Calu3 (cell line): ENCODE measurements around the gene RIMBP3C. TPM values are rescaled to one million over a fixed set of nuclear protein-coding genes. Genes with fewer than 3 reads are reported as not detected.
"Not testable (repeated sequence)": the region's sequence is repeated elsewhere in the genome, so short reads cannot be mapped to it uniquely, and the experiment has no call there.

ENCODE experiments used
- BruUV-seq: library from RNA; stranded (reverse); fragments of 400-500 nt; replicated peaks from 2 replicates; lab custom pipeline; 2021; lab: Mats Ljungman, UMichigan
- CTCF ChIA-PET: fragments of 300-600 bp; sonication (Branson Sonifier 250); formaldehyde crosslinking; loops from one replicate; lab custom pipeline; 2022; ENCODE audit warnings: antibody characterized with exemption; lab: Charles Lee
- DNase-seq: peaks from one replicate; pipeline ENCODE4 v3.0.0; 2022
- H3K27ac Mint-ChIP-seq: one replicate; pipeline ENCODE4 v1.8.0; 2022; ENCODE audit warnings: mixed read lengths; ENCODE audit not compliant: unreplicated experiment
- H3K27me3 Mint-ChIP-seq: one replicate; pipeline ENCODE4 v1.8.0; 2022; ENCODE audit warnings: mixed read lengths; ENCODE audit not compliant: unreplicated experiment
- H3K36me3 Mint-ChIP-seq: one replicate; pipeline ENCODE4 v1.8.0; 2022; ENCODE audit warnings: mild to moderate bottlenecking, moderate library complexity, mixed read lengths; ENCODE audit not compliant: insufficient read depth, unreplicated experiment
- H3K4me1 Mint-ChIP-seq: one replicate; pipeline ENCODE4 v1.8.0; 2022; ENCODE audit warnings: mild to moderate bottlenecking, low read depth, mixed read lengths; ENCODE audit not compliant: unreplicated experiment
- H3K4me3 Mint-ChIP-seq: one replicate; pipeline ENCODE4 v1.8.0; 2022; ENCODE audit warnings: mild to moderate bottlenecking, low read depth, moderate library complexity, mixed read lengths; ENCODE audit not compliant: unreplicated experiment
- H3K9me3 Mint-ChIP-seq: one replicate; pipeline ENCODE4 v1.8.0; 2022; ENCODE audit warnings: low read depth, mixed read lengths; ENCODE audit not compliant: unreplicated experiment
- intact Hi-C: fragments of 100-400 bp; cut with micrococcal nuclease; formaldehyde crosslinking; loops from one replicate; pipeline ENCODE4 v1.10.0; 2022; ENCODE audit not compliant: unreplicated experiment
- total RNA-seq: library from RNA; stranded (reverse); gene quantifications from 2 replicates; pipeline ENCODE4 v1.2.3, GENCODE V29; 2022

RIMBP3C gene
- total RNA-seq, 1 experiment from 2014 or later, result not detected

DNA sequence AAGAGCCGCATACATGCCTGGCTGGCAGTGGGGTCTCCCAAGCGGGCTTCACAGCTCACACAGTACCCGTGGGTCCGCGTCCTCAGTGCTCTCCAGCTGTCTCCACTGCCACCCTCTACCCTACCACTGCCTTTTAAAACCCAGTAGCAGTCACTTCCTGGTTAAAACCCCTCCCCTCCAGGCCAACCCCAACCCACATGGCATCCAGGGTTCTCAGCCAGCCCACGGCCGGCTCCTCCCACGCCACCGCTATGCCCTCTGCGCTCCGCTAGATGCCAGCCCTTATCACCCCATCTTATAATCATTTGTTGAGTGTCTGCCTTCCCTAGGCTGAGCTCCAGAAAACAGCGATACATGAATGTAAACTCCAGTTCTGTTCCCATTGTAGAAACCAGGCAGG lies 37.1 kb downstream of the RIMBP3C start:
- H3K36me3 Mint-ChIP-seq, DNase-seq, H3K27ac Mint-ChIP-seq, BruUV-seq, H3K4me1 Mint-ChIP-seq, CTCF ChIA-PET, H3K27me3 Mint-ChIP-seq, H3K9me3 Mint-ChIP-seq, intact Hi-C loops, H3K4me3 Mint-ChIP-seq: not testable (repeated sequence)

GRCh38 chr22:21512022-21512421 lies 39.2 kb downstream of the RIMBP3C start:
- H3K9me3 Mint-ChIP-seq, intact Hi-C loops, CTCF ChIA-PET, DNase-seq, H3K4me1 Mint-ChIP-seq, BruUV-seq, H3K36me3 Mint-ChIP-seq, H3K4me3 Mint-ChIP-seq, H3K27ac Mint-ChIP-seq, H3K27me3 Mint-ChIP-seq: not testable (repeated sequence)

GRCh38 chr22:21510397-21510796 lies 40.9 kb downstream of the RIMBP3C start:
- intact Hi-C loops, H3K27me3 Mint-ChIP-seq, H3K4me1 Mint-ChIP-seq, BruUV-seq, H3K9me3 Mint-ChIP-seq, H3K27ac Mint-ChIP-seq, DNase-seq, H3K36me3 Mint-ChIP-seq, H3K4me3 Mint-ChIP-seq, CTCF ChIA-PET: not testable (repeated sequence)

GRCh38 chr22:21499623-21500506 lies 51.4 kb downstream of the RIMBP3C start:
- H3K9me3 Mint-ChIP-seq, DNase-seq, intact Hi-C loops, H3K36me3 Mint-ChIP-seq, H3K4me3 Mint-ChIP-seq, H3K27ac Mint-ChIP-seq, BruUV-seq, CTCF ChIA-PET, H3K4me1 Mint-ChIP-seq, H3K27me3 Mint-ChIP-seq: not testable (repeated sequence)

DNA sequence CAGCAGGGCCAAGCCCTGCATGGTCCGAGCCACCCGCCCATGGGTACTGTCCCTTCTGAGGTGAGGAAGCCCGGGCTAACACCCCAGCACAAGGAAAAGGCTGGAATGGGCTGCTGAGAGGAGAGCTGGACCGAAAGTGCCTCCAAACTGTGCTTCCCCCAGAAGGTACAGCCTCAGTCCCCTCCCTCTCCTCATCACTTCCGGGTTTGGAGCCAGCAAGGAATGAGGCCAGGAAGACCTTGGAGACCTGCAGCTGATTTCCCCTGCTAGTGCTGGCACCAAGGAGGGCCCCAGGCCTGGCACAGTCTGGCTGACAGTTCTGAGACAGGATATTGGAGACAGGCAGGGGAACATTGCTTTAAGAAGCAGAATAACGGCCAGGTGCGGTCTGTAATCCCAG lies 52.8 kb downstream of the RIMBP3C start:
- DNase-seq, H3K27me3 Mint-ChIP-seq, H3K36me3 Mint-ChIP-seq, H3K27ac Mint-ChIP-seq, H3K9me3 Mint-ChIP-seq, H3K4me1 Mint-ChIP-seq, H3K4me3 Mint-ChIP-seq, CTCF ChIA-PET, BruUV-seq, intact Hi-C loops: not testable (repeated sequence)

DNA sequence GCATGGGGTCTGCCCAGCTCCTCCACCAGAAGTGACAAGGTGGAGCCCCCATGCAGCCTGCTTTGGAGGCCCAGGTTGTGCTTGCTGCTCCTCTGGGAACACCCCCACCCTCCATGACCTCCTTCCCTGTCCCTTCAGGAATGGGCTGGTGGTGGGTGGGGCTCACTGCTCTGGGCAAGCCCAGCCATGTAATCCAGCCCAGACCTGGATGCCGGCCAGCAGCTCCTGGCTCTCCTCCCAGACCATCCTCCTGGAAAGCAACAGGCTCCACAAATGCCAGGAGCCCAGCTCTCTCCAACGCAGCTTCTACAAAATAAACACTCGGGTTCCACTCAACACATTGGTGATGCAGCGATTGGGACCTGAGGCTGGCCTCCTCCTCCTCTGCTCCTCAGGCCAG lies 53.3 kb downstream of the RIMBP3C start:
- intact Hi-C loops, H3K36me3 Mint-ChIP-seq, H3K4me3 Mint-ChIP-seq, H3K4me1 Mint-ChIP-seq, DNase-seq, BruUV-seq, H3K27me3 Mint-ChIP-seq, H3K27ac Mint-ChIP-seq, CTCF ChIA-PET, H3K9me3 Mint-ChIP-seq: not testable (repeated sequence)

Other genes with a start within 250 kb of the RIMBP3C start
- 0.17 TPM in 1 of 2 replicates, not detected in the other for gene RIMBP3B, start 167.7 kb downstream of the RIMBP3C start, total RNA-seq
- 7.7 and 8.2 TPM in 2 replicates for gene HIC2, start 134.1 kb downstream of the RIMBP3C start, total RNA-seq
- 2.2 and 2.6 TPM in 2 replicates for gene TMEM191C, start 84.1 kb downstream of the RIMBP3C start, total RNA-seq
- 65.8 and 66.6 TPM in 2 replicates for gene UBE2L3, start 16.3 kb upstream of the RIMBP3C start, total RNA-seq
- gene YDJC, start 78.6 kb upstream of the RIMBP3C start, total RNA-seq, result 57.9 and 64.2 TPM in 2 replicates
- gene CCDC116, start 81.3 kb upstream of the RIMBP3C start, total RNA-seq, result 0.17 TPM in 1 of 2 replicates, not detected in the other
- gene SDF2L1, start 90.8 kb upstream of the RIMBP3C start, total RNA-seq, result 87.0 and 88.2 TPM in 2 replicates
- 46.9 and 50.5 TPM in 2 replicates for gene PPIL2, start 114.6 kb upstream of the RIMBP3C start, total RNA-seq
- 1.7 and 3.3 TPM in 2 replicates for gene YPEL1, start 184.3 kb upstream of the RIMBP3C start, total RNA-seq